Measurements from ENCODE around the gene NFIB.

Gene NFIB

DNA sequence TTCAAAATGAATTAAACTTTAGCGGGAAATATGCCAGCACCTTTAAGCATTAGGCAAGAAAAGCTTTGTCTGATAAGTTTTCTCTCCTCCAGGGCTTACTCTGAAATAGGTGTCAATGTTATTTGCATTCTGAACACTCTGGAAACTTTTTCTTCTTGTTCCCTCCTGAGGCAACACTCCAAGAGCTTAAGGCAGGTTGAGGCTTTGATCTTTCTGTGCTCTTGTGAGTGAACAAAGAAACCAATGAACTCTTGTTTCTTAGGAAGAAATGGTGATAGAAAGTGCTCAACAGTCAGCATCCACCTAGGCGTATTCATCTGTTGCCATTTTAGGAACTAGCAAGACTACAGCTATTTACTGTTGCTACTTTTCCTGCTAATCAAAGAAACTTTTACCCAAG, 259.8 kb downstream of the NFIB start:
- TF ChIP-seq, protein P1, sequence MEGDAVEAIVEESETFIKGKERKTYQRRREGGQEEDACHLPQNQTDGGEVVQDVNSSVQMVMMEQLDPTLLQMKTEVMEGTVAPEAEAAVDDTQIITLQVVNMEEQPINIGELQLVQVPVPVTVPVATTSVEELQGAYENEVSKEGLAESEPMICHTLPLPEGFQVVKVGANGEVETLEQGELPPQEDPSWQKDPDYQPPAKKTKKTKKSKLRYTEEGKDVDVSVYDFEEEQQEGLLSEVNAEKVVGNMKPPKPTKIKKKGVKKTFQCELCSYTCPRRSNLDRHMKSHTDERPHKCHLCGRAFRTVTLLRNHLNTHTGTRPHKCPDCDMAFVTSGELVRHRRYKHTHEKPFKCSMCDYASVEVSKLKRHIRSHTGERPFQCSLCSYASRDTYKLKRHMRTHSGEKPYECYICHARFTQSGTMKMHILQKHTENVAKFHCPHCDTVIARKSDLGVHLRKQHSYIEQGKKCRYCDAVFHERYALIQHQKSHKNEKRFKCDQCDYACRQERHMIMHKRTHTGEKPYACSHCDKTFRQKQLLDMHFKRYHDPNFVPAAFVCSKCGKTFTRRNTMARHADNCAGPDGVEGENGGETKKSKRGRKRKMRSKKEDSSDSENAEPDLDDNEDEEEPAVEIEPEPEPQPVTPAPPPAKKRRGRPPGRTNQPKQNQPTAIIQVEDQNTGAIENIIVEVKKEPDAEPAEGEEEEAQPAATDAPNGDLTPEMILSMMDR (IDR thresholded peaks at IDR 0.05; ENCODE audit: low read depth, low read length, missing control alignments): no peak
- no peak for DNase-seq (ENCODE audit: extremely low read depth, low read depth)
- no peak overlapping the region for H3K4me3 ChIP-seq (replicated peaks; ENCODE audit: low read depth, low read length)

DNA sequence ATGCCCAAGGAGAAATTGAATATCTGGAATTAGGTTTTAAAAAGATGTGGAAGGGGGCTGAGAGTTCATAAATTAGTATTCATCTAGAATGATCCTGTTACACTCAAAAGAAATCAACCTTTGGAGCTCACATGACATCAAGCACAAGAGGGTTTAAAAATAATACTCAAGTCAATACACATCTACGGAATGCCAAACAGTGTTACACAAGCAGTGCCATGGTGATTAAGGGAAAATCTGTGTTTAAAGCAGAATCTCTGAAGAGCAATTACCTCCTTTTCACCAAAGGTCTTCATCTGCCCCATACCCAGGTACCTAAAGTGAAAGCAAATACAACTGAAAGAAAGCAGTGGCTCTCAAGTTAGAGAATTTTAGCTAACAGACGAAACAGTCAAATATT, 261.6 kb downstream of the NFIB start:
- no peak overlapping the region for H3K4me3 ChIP-seq (replicated peaks; ENCODE audit: low read depth, low read length)
- DNase-seq (ENCODE audit: extremely low read depth, low read depth): no peak
- TF ChIP-seq, protein P1 (IDR thresholded peaks at IDR 0.05; ENCODE audit: low read depth, low read length, missing control alignments): no peak

DNA sequence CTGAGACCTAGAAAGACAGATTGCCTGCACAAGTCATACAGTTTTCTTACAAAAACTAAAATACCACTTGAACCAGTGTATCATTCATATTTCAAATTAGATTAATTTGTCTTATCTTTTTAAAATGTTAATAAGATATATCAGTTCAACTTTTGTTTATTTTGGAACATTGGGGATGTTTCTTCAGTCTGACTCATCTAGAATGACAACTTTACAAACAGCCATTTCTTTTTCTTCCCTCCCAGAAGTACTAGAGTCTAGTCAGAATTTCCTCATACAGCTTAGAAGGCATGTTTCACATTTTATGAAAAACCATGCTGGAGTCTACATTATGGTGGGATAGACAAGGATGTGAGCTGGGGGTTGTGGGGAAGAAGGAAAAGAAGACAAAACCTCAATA, 262.5 kb downstream of the NFIB start:
- TF ChIP-seq, protein P1 (IDR thresholded peaks at IDR 0.05; ENCODE audit: low read depth, low read length, missing control alignments): no peak
- DNase-seq (ENCODE audit: extremely low read depth, low read depth): no peak

DNA sequence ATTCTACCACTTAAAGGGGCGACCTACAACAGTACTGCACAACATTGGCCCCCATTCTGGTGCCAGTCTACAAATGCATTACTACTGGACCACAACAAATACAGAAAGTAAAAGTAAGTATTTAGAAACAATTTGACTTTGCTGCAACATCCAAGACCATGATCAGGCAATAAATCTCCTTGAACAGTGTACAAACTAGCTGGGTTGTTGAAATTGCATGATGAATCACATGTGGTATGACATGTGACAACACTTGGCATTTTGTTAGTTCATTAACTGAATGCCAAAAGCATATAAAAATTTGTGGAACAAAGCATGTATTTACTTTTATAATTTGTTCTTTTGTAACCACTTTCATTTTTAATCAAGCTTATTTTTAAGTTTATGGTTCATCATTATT, 270.5 kb downstream of the NFIB start:
- no peak overlapping the region for H3K4me3 ChIP-seq (replicated peaks; ENCODE audit: low read depth, low read length)
- DNase-seq (ENCODE audit: extremely low read depth, low read depth): no peak
- TF ChIP-seq, protein P1 (IDR thresholded peaks at IDR 0.05; ENCODE audit: low read depth, low read length, missing control alignments): no peak

More for the DNA sequence above, 262.5 kb downstream of the NFIB start:
- H3K4me3 ChIP-seq (replicated peaks; ENCODE audit: low read depth, low read length): no peak overlapping the region

DNA sequence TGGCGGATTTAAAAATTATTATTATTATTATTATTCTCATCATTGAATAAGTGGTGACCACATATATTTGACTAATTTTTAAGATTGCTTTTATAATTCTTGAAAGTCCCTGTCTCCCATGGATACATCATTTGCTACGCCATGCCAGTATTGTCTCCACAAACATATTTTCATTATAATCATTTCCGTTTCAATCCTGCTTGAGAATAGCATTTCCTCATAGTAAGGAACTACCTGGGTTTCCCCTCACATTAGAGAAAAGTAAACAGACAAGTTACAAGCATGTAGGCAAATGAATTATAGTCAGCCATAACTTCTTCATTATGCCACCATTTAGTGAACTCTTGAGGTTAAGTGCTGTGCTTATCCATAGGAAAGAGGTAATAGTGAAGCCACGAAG, 276.6 kb downstream of the NFIB start:
- no peak for DNase-seq (ENCODE audit: extremely low read depth, low read depth)
- H3K4me3 ChIP-seq (replicated peaks; ENCODE audit: low read depth, low read length): no peak overlapping the region
- TF ChIP-seq, protein P1 (IDR thresholded peaks at IDR 0.05; ENCODE audit: low read depth, low read length, missing control alignments): no peak

DNA sequence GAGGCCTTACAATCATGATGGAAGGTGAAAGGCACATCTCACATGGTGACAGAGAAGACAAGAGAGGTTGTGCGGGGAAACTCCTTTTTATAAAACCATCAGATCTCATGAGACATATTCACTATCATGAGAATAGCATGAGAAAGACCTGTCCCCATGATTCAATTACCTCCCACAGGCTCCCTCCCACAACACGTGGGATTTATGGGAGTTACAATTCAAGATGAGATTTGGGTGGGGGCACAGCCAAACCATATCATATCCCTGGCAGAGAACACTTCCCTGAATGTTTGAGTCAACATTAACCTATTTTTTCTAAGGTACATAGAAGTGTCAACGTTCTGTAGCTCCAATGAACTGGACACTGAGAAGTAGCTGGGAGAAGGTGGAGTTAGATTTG, 280.9 kb downstream of the NFIB start:
- TF ChIP-seq, protein P1 (IDR thresholded peaks at IDR 0.05; ENCODE audit: low read depth, low read length, missing control alignments): no peak
- no peak overlapping the region for H3K4me3 ChIP-seq (replicated peaks; ENCODE audit: low read depth, low read length)
- DNase-seq (ENCODE audit: extremely low read depth, low read depth): no peak
